SKM-1 treated with dmso at 0.1 percent for 144 hours (cell line): ENCODE data around the gene GAST.
A peak's percentile ranks its signal among the peaks of the same experiment; 100 is the strongest.
"Not testable (repeated sequence)": the region's sequence is repeated elsewhere in the genome, so short reads cannot be mapped to it uniquely, and the experiment has no call there.

Experiments
- DNase-seq: peaks from one replicate; lab custom pipeline; 2025; ENCODE audit not compliant: unreplicated experiment; lab: John Stamatoyannopoulos, UW

Gene GAST, protein sequence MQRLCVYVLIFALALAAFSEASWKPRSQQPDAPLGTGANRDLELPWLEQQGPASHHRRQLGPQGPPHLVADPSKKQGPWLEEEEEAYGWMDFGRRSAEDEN

DNA sequence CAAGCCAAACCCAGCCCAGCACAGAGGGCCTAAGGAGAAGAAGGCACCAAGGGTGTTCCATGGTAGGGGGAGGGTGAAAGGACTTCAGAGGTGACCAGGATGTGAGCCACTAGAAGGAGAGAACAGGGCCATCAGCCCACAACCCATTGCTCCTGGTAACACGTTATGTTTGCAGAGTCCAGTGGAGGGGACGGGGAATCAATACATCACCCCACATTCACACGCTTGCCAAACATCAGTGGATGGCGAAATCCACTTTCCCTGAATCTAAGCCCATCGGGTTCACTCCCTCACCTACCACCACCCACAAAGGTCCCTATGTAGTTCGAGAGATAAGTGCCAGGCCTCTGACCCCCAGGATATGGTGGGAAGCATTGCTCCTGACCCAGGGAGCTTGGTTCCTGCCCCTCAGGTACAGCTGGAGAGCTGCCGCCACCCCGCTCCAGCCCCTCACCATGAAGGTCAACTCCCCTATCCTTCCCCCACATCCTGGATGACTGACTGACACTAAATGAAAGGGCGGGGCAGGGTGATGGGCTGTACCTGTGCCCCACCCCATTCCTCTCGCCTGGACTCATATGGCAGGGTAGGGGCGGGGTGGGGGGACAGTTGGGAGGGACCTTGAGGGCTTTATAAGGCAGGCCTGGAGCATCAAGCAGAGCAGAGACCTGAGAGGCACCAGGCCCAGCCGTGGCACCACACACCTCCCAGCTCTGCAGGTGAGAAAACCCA, at the start of gene GAST:
TSS of gene GAST (plus strand) at position 663 of the 732 bp plus-strand sequence. CDS start 3,106 bp downstream, outside the sequence.
- DNase-seq = no peak

- DNase-seq = no peak
Measured at GRCh38 chr17:41663451-41664171, 48.5 kb upstream of the GAST start.

DNA sequence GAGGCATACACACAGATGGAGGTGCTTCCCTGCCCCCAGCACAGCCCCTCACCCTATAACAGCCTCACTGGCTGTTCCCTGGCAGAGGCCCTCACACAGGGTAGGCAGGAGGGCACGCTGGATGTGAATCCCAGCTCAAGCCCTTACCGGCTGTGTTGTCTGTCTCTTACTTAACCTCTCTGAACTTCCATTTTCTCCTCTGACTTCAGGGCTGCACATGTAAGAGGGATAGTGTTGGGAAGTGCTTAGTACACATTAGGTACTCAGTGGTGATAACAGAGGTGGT, 48.0 kb upstream of the GAST start:
- no peak for DNase-seq

GRCh38 chr17:41664587-41665565, 47.3 kb upstream of the GAST start:
- DNase-seq = no peak

- DNase-seq = peak; percentile 70
Measured at GRCh38 chr17:41665566-41666236, 46.4 kb upstream of the GAST start.

GRCh38 chr17:41666237-41666641, 45.9 kb upstream of the GAST start:
- DNase-seq = no peak

DNA sequence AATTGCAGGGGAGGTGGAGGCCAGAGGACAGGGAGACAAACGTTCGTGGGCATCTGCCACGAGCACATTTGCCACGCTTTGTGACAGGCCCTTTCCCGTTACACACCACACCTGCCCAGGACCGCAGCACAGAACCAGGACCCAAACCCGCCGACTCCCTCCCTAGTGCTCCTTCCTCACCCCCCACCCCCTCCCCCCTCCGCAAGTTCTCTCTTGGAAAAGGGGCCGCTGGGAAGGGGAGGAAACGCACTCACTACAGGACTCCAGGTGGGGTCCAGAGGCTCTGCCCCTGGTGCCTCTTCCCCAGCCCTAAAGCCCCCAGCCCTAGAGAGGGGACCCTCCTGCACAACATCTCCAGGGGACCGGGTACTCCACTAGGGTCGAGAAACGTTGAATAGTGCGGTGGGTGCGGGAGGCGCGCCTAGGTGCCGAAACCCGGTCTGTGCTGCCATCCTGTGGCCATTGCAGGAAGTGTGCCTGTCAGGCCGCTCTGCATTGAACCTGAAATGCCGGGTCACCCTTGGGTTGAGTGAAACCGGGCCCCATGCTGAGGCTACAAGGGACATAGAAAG, 45.3 kb upstream of the GAST start:
- DNase-seq = peak; percentile 75

- peak; percentile 12 for DNase-seq
Measured at GRCh38 chr17:41667280-41668041, 44.7 kb upstream of the GAST start.

DNA sequence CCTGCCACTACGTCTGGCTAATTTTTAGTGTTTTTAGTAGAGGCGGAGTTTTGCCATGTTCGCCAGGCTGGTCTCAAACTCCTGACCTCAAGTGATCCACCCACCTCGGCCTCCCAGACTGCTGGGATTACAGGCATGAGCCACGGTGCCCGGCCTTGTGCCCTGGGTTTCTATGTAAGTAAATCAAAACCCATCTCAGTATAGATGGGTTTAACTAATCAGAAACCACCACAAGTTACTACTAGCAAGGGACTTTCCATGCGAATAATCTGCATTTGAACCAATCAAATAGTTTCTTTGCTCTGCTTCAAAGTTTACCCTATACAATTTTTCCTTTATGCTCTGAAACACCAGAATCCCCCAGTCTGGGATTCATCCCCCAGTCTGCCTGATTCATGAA, 40.0 kb upstream of the GAST start:
- DNase-seq = no peak

- DNase-seq = not testable (repeated sequence)
Measured at GRCh38 chr17:41675157-41676057, 36.7 kb upstream of the GAST start.

DNA sequence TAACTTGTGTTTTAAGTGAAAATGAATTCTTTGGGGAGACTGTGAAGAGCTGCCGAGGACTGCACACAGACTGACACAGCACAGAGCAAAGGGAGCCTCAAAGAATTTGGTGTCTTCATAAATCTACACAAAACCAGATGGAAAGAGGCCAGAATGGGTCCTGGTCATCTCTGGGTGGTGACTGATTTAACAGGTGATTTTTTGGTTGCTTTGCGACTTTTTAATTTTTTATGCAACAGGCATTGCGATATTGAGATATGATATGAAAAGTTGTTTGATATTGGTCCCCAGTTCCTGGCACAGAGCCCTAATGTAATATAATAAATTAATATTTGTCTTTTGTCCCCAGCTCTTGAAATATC, 36.1 kb upstream of the GAST start:
- DNase-seq = no peak

- no peak for DNase-seq
Measured at GRCh38 chr17:41678411-41678906, 33.7 kb upstream of the GAST start.

DNA sequence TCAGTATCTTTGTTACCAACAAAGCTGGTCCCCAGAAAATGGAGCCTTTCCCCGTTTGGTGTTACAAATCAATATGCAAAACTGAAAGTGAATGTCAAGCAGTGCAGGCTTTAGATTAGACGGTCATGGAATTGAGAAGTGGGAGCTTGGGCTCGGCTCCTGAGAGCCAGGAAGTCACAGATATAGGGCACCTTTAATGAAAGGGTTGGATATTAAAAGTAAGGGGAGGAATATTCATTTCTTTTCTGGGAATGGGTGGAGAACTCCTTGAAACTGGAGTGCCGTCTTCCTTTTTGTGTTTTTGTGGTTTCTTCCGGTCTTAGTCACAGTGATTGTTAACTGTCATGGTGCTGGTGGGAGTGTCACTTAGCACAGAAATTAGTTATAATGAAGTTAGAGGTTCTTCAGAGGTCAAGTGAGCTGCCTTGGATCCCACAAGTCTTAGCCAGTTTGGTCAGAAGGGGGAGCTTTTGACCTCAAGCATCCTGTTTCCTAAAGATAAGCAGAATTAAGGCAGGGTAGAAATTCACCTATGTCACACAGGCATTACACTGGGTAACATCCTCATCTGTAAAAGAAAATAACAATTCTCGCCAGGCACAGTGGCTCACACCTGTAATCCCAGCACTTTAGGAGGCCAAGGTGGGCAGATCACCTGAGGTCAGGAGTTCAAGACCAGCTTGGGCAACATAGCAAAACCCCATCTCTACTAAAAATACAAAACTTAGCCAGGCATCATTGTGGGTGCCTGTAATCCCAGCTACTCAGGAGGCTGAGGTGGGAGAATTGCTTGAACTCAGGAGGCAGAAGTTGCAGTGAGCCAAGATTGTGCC, 33.0 kb upstream of the GAST start:
- peak; percentile 86 for DNase-seq

DNA sequence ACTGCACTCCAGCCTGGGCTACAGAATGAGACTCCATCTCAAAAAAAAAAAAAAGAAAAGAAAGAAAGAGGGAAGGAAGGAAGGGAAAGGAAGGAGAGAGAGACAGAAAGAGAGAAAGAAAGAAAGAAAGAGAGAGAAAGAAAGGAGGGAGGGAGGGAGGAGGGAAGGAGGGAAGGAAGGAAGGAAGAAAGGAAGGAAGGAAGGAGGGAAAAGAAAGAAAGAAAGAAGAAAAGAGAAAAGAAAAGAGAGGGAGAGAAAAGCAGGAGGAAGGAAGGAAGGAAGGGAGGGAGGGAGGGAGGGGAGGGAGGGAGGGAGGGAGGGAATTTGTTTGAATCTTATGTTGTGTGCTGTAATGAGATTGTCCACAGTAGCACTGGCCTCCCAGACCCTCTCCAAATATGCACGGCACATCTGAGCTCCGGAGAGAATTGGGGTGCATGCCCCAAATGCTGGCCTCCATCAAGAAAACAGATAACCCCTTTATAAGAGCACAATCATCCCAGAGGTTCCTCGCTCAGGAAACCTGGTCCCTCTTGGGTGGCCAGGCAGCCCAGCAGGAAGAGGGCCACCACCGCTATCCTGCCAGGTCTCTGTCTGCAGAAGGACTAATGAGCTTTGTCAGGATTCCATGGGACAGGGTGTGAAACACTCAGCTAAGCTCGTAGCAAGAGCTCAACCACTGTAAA, 32.2 kb upstream of the GAST start:
- no peak for DNase-seq

GRCh38 chr17:41680426-41681040, 31.6 kb upstream of the GAST start:
- no peak for DNase-seq

DNA sequence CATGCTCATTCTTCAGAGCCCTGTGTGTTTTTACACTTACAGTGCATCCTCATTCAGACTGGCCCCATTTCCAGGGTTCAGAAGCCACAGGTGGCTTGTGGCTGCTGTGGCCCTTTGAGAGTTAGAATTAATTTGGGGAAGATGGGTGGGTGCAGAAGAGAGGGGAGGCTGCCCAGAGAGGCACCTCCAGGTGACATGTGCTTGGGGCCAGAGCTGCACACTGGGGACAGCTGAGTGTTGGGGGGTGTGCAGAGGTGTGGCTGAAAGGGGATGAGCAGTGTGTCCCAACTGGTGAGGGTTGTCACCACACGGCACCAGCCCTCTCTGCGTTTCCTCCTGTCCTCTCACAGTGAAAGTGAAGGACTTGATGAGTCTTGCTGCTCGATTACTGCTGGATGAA, 30.4 kb upstream of the GAST start:
- DNase-seq = no peak

DNA sequence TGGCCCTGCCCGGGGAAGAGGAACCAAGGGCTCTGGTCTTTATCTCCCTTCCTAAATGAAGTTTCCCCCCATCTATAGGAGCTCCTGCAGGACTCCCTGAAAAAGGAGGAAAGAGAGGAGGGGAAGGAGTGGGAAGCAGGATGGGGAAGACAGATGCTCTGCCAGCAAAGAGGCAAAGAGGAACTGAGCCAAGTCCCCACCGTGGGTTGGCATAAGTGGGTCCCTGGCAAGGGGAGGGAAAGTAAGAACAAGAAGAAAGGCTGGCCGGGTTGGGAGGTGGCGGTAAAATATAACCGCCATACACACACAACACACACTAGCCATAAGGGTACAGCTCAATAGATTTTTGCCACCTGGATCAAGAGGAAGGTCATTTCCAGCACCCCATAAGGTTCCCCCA, 29.5 kb upstream of the GAST start:
- DNase-seq = no peak
